ENCODE results near the gene PDGFRA. TPM values are rescaled to one million over a fixed set of nuclear protein-coding genes. Genes with fewer than 3 reads are reported as not detected.

Gene PDGFRA
- total and polyA plus RNA-seq, 4 donors, result 6.5 to 37.0 (median 7.6) TPM

GRCh38 chr4:54281054-54281766 lies 52.1 kb downstream of the PDGFRA start:
- TF ChIP-seq ATF3 (IDR thresholded peaks at IDR 0.05), result no peak
- TF ChIP-seq REST (IDR thresholded peaks at IDR 0.05), result no peak
- TF ChIP-seq RXRA (IDR thresholded peaks at IDR 0.05), result peak in 1 of 2 donors; percentile 41
- TF ChIP-seq TAF1 (conservative IDR thresholded peaks at IDR 0.05), result no peak
- no peak for TF ChIP-seq NR2F2 (IDR thresholded peaks at IDR 0.05)
- TF ChIP-seq HNF4G (IDR thresholded peaks at IDR 0.05), result no peak
- no peak for TF ChIP-seq SP1 (IDR thresholded peaks at IDR 0.05)
- peak; percentile 9 for TF ChIP-seq FOXA2 (IDR thresholded peaks at IDR 0.05)
- no peak for TF ChIP-seq MAX (IDR thresholded peaks at IDR 0.05)
- no peak for TF ChIP-seq RAD21 (IDR thresholded peaks at IDR 0.05)
- peak in 1 of 2 donors; percentile 25 for TF ChIP-seq HNF4A (conservative IDR thresholded peaks at IDR 0.05)
- TF ChIP-seq CTCF (IDR thresholded peaks at IDR 0.05; ENCODE audit: low read depth, low read length, missing input control), result no peak
- TF ChIP-seq JUND (IDR thresholded peaks at IDR 0.05), result peak; percentile 44 to 48
- no peak for TF ChIP-seq ZBTB33 (IDR thresholded peaks at IDR 0.05)
- no peak for TF ChIP-seq YY1 (IDR thresholded peaks at IDR 0.05)
- no peak for TF ChIP-seq GABPA (IDR thresholded peaks at IDR 0.05 in 1 of 2, conservative IDR thresholded peaks at IDR 0.05 in 1 of 2)
- TF ChIP-seq EGR1 (IDR thresholded peaks at IDR 0.05; ENCODE audit: low read depth in 2 of 2), result peak in 1 of 2 donors; percentile 63
- TF ChIP-seq FOXA1 (IDR thresholded peaks at IDR 0.05), result no peak
- Histone ChIP-seq H3K27ac (ENCODE audit: low read depth in 1 of 2, low read length in 2 of 2) (peak overlapping the region in 1 of 2 donors; percentile 28), H3K9ac (ENCODE audit: low read depth in 1 of 2, low read length in 2 of 2) (no peak overlapping the region), H3K9me3 (ENCODE audit: control insufficient read depth in 4 of 4, low read length in 3 of 4) (peaks cover 0 to 5% (median 3%) of the 10 kb centered on the region in 4 donors), H3K27me3 (ENCODE audit: control insufficient read depth in 4 of 4, insufficient read depth in 4 of 4, low read length in 3 of 4) (no peaks in the 10 kb centered on the region), H3K4me3 (ENCODE audit: low read depth in 1 of 3, low read length in 3 of 3) (no peak overlapping the region), H3K36me3 (ENCODE audit: control insufficient read depth in 4 of 4, insufficient read depth in 3 of 4, low read depth in 1 of 4, low read length in 3 of 4) (no peaks in the 10 kb centered on the region), H3K4me1 (ENCODE audit: control insufficient read depth in 4 of 4, insufficient read depth in 4 of 4, low read length in 3 of 4) (peaks cover 0 to 10% (median 0%) of the 10 kb centered on the region in 4 donors)
- WGBS, result 50% methylated on average over 6 of the region's 6 CpGs
- DNase-seq (ENCODE audit: low spot score), result no peak

Measured in liver (tissue), 9 donors.